ENCODE data around the gene PDIA4.

PDIA4 gene

GRCh38 chr7:149028346-149029109 lies at the start of gene PDIA4:
Gene PDIA4, minus strand, starts transcription at chr7:149028505. Its CDS starts 97 bp downstream, at chr7:149028408.
- Histone ChIP-seq H3K9ac (ENCODE audit: low read depth, low read length) (peak within 1 kb of the TSS; percentile 88), H3K36me3 (ENCODE audit: control insufficient read depth, insufficient read depth, low read length) (peaks cover 7% of the 10 kb centered on the region), H3K9me3 (ENCODE audit: control insufficient read depth, insufficient read depth, low read length) (no peaks in the 10 kb centered on the region), H3K4me3 (ENCODE audit: low read depth, low read length) (peak within 1 kb of the TSS; percentile 81), H3K4me1 (ENCODE audit: control insufficient read depth, insufficient read depth, low read length) (peaks cover 29% of the 10 kb centered on the region), H3K27ac (ENCODE audit: low read depth, low read length) (peak within 1 kb of the TSS; percentile 97), H3K27me3 (ENCODE audit: control insufficient read depth, insufficient read depth, low read length) (no peaks in the 10 kb centered on the region)

GRCh38 chr7:149077594-149077993 lies 49.3 kb upstream of the PDIA4 start:
- Histone ChIP-seq H3K4me1 (ENCODE audit: control insufficient read depth, insufficient read depth, low read length) (0 out of 2 replicates have a peak, but pooled peaks cover 8% of the 10 kb centered on the region), H3K9me3 (ENCODE audit: control insufficient read depth, insufficient read depth, low read length) (no peaks in the 10 kb centered on the region), H3K36me3 (ENCODE audit: control insufficient read depth, insufficient read depth, low read length) (peaks cover 36% of the 10 kb centered on the region), H3K27ac (ENCODE audit: low read depth, low read length) (no peak overlapping the region), H3K9ac (ENCODE audit: low read depth, low read length) (no peak overlapping the region), H3K4me3 (ENCODE audit: low read depth, low read length) (no peak overlapping the region), H3K27me3 (ENCODE audit: control insufficient read depth, insufficient read depth, low read length) (no peaks in the 10 kb centered on the region)

- Histone ChIP-seq H3K9me3 (ENCODE audit: control insufficient read depth, insufficient read depth, low read length) (no peaks in the 10 kb centered on the region), H3K27me3 (ENCODE audit: control insufficient read depth, insufficient read depth, low read length) (no peaks in the 10 kb centered on the region), H3K9ac (ENCODE audit: low read depth, low read length) (no peak overlapping the region), H3K36me3 (ENCODE audit: control insufficient read depth, insufficient read depth, low read length) (peaks cover 54% of the 10 kb centered on the region), H3K4me1 (ENCODE audit: control insufficient read depth, insufficient read depth, low read length) (no peaks in the 10 kb centered on the region), H3K4me3 (ENCODE audit: low read depth, low read length) (no peak overlapping the region), H3K27ac (ENCODE audit: low read depth, low read length) (no peak overlapping the region)
Measured at GRCh38 chr7:149075286-149075685, 47.0 kb upstream of the PDIA4 start.

- Histone ChIP-seq H3K9me3 (ENCODE audit: control insufficient read depth, insufficient read depth, low read length) (no peaks in the 10 kb centered on the region), H3K36me3 (ENCODE audit: control insufficient read depth, insufficient read depth, low read length) (peaks cover 56% of the 10 kb centered on the region), H3K9ac (ENCODE audit: low read depth, low read length) (no peak overlapping the region), H3K4me1 (ENCODE audit: control insufficient read depth, insufficient read depth, low read length) (no peaks in the 10 kb centered on the region), H3K4me3 (ENCODE audit: low read depth, low read length) (no peak overlapping the region), H3K27ac (ENCODE audit: low read depth, low read length) (no peak overlapping the region), H3K27me3 (ENCODE audit: control insufficient read depth, insufficient read depth, low read length) (no peaks in the 10 kb centered on the region)
Measured at GRCh38 chr7:149074116-149074885, 46.0 kb upstream of the PDIA4 start.

GRCh38 chr7:149072438-149072775 lies 44.1 kb upstream of the PDIA4 start:
- H3K4me1 ChIP-seq (ENCODE audit: control insufficient read depth, insufficient read depth, low read length) = no peaks in the 10 kb centered on the region
- H3K36me3 ChIP-seq (ENCODE audit: control insufficient read depth, insufficient read depth, low read length) = peaks cover 61% of the 10 kb centered on the region
- H3K27ac ChIP-seq (ENCODE audit: low read depth, low read length) = peak overlapping the region; percentile 5
- no peak overlapping the region for H3K4me3 ChIP-seq (ENCODE audit: low read depth, low read length)
- no peaks in the 10 kb centered on the region for H3K27me3 ChIP-seq (ENCODE audit: control insufficient read depth, insufficient read depth, low read length)
- H3K9me3 ChIP-seq (ENCODE audit: control insufficient read depth, insufficient read depth, low read length) = no peaks in the 10 kb centered on the region
- no peak overlapping the region for H3K9ac ChIP-seq (ENCODE audit: low read depth, low read length)

- Histone ChIP-seq H3K9ac (ENCODE audit: low read depth, low read length) (peak overlapping the region; percentile 20; the same call in 1 of the 2 replicates), H3K9me3 (ENCODE audit: control insufficient read depth, insufficient read depth, low read length) (no peaks in the 10 kb centered on the region), H3K27me3 (ENCODE audit: control insufficient read depth, insufficient read depth, low read length) (no peaks in the 10 kb centered on the region), H3K4me3 (ENCODE audit: low read depth, low read length) (no peak overlapping the region), H3K36me3 (ENCODE audit: control insufficient read depth, insufficient read depth, low read length) (peaks cover 58% of the 10 kb centered on the region), H3K4me1 (ENCODE audit: control insufficient read depth, insufficient read depth, low read length) (no peaks in the 10 kb centered on the region), H3K27ac (ENCODE audit: low read depth, low read length) (peak overlapping the region; percentile 5)
Measured at GRCh38 chr7:149071641-149072437, 43.5 kb upstream of the PDIA4 start.

GRCh38 chr7:149071182-149071635 lies 42.9 kb upstream of the PDIA4 start:
- Histone ChIP-seq H3K9ac (ENCODE audit: low read depth, low read length) (peak overlapping the region; percentile 20; the same call in 1 of the 2 replicates), H3K4me1 (ENCODE audit: control insufficient read depth, insufficient read depth, low read length) (no peaks in the 10 kb centered on the region), H3K36me3 (ENCODE audit: control insufficient read depth, insufficient read depth, low read length) (peaks cover 54% of the 10 kb centered on the region), H3K27me3 (ENCODE audit: control insufficient read depth, insufficient read depth, low read length) (no peaks in the 10 kb centered on the region), H3K9me3 (ENCODE audit: control insufficient read depth, insufficient read depth, low read length) (no peaks in the 10 kb centered on the region), H3K4me3 (ENCODE audit: low read depth, low read length) (no peak overlapping the region), H3K27ac (ENCODE audit: low read depth, low read length) (no peak overlapping the region)

- Histone ChIP-seq H3K9ac (ENCODE audit: low read depth, low read length) (no peak overlapping the region), H3K9me3 (ENCODE audit: control insufficient read depth, insufficient read depth, low read length) (no peaks in the 10 kb centered on the region), H3K27ac (ENCODE audit: low read depth, low read length) (no peak overlapping the region), H3K36me3 (ENCODE audit: control insufficient read depth, insufficient read depth, low read length) (peaks cover 52% of the 10 kb centered on the region), H3K4me3 (ENCODE audit: low read depth, low read length) (no peak overlapping the region), H3K27me3 (ENCODE audit: control insufficient read depth, insufficient read depth, low read length) (no peaks in the 10 kb centered on the region), H3K4me1 (ENCODE audit: control insufficient read depth, insufficient read depth, low read length) (no peaks in the 10 kb centered on the region)
Measured at GRCh38 chr7:149070372-149071125, 42.2 kb upstream of the PDIA4 start.

- no peak overlapping the region for H3K9ac ChIP-seq (ENCODE audit: low read depth, low read length)
- no peak overlapping the region for H3K27ac ChIP-seq (ENCODE audit: low read depth, low read length)
- no peaks in the 10 kb centered on the region for H3K4me1 ChIP-seq (ENCODE audit: control insufficient read depth, insufficient read depth, low read length)
- no peak overlapping the region for H3K4me3 ChIP-seq (ENCODE audit: low read depth, low read length)
- H3K27me3 ChIP-seq (ENCODE audit: control insufficient read depth, insufficient read depth, low read length) = no peaks in the 10 kb centered on the region
- no peaks in the 10 kb centered on the region for H3K9me3 ChIP-seq (ENCODE audit: control insufficient read depth, insufficient read depth, low read length)
- H3K36me3 ChIP-seq (ENCODE audit: control insufficient read depth, insufficient read depth, low read length) = peaks cover 35% of the 10 kb centered on the region
Measured at GRCh38 chr7:149067869-149068268, 39.6 kb upstream of the PDIA4 start.

GRCh38 chr7:149063476-149063875 lies 35.2 kb upstream of the PDIA4 start:
- H3K27me3 ChIP-seq (ENCODE audit: control insufficient read depth, insufficient read depth, low read length) = no peaks in the 10 kb centered on the region
- no peak overlapping the region for H3K9ac ChIP-seq (ENCODE audit: low read depth, low read length)
- peaks cover 5% of the 10 kb centered on the region; the same call in 1 of the 2 replicates for H3K36me3 ChIP-seq (ENCODE audit: control insufficient read depth, insufficient read depth, low read length)
- no peaks in the 10 kb centered on the region for H3K4me1 ChIP-seq (ENCODE audit: control insufficient read depth, insufficient read depth, low read length)
- no peak overlapping the region for H3K27ac ChIP-seq (ENCODE audit: low read depth, low read length)
- H3K4me3 ChIP-seq (ENCODE audit: low read depth, low read length) = no peak overlapping the region
- no peaks in the 10 kb centered on the region for H3K9me3 ChIP-seq (ENCODE audit: control insufficient read depth, insufficient read depth, low read length)
